Measurements from ENCODE around the gene ZNF385B. TPM values are rescaled to one million over a fixed set of nuclear protein-coding genes. Genes with fewer than 3 reads are reported as not detected.

The ZNF385B gene
- total RNA-seq, 4 donors from 2014 or later: 0.41 to 3.3 TPM; not detected in 2

- DNase-seq: no peak
- Histone ChIP-seq H3K4me1 (no peaks in the 10 kb centered on the region), H3K27ac (no peak overlapping the region), H3K4me3 (no peak overlapping the region), H3K36me3 (no peaks in the 10 kb centered on the region), H3K9me3 (no peaks in the 10 kb centered on the region), H3K27me3 (peaks cover 0 to 5% of the 10 kb centered on the region in 2 donors)
- intact Hi-C loops (cut with DNase I; ENCODE audit: low total_unique reads): no loop called here
- TF ChIP-seq CTCF (IDR thresholded peaks at IDR 0.05): no peak
- TF ChIP-seq POLR2A (IDR thresholded peaks at IDR 0.05): no peak
These were observed 1.6 kb upstream of the ZNF385B start for GRCh38 chr2:179862898-179863458.

GRCh38 chr2:179861027-179861415, 391 bp downstream of the ZNF385B start:
- Histone ChIP-seq H3K27me3 (no peaks in the 10 kb centered on the region), H3K9me3 (no peaks in the 10 kb centered on the region), H3K4me3 (peak overlapping the region; percentile 1 to 48), H3K27ac (no peak overlapping the region), H3K36me3 (no peaks in the 10 kb centered on the region), H3K4me1 (no peaks in the 10 kb centered on the region)
- intact Hi-C loops (cut with DNase I; ENCODE audit: low total_unique reads): no loop called here
- TF ChIP-seq CTCF (IDR thresholded peaks at IDR 0.05): no peak
- TF ChIP-seq POLR2A (IDR thresholded peaks at IDR 0.05): no peak
- peak in 1 of 2 donors; percentile 15 for DNase-seq

- DNase-seq: no peak
- intact Hi-C loops (cut with DNase I; ENCODE audit: low total_unique reads): no loop called here
- Histone ChIP-seq H3K9me3 (no peaks in the 10 kb centered on the region), H3K4me3 (peak overlapping the region; percentile 1 to 48), H3K4me1 (no peaks in the 10 kb centered on the region), H3K27ac (no peak overlapping the region), H3K27me3 (no peaks in the 10 kb centered on the region), H3K36me3 (no peaks in the 10 kb centered on the region)
- TF ChIP-seq CTCF (IDR thresholded peaks at IDR 0.05) (no peak), POLR2A (IDR thresholded peaks at IDR 0.05) (no peak)
These were observed 971 bp downstream of the ZNF385B start for GRCh38 chr2:179860255-179861026.

- intact Hi-C loops (cut with DNase I; ENCODE audit: low total_unique reads): no loop called here
- H3K36me3 ChIP-seq: no peaks in the 10 kb centered on the region
- no peak for DNase-seq
- no peaks in the 10 kb centered on the region for H3K9me3 ChIP-seq
- no peak overlapping the region for H3K27ac ChIP-seq
- H3K4me1 ChIP-seq: no peaks in the 10 kb centered on the region
- no peak overlapping the region for H3K4me3 ChIP-seq
- TF ChIP-seq POLR2A (IDR thresholded peaks at IDR 0.05) (no peak), CTCF (IDR thresholded peaks at IDR 0.05) (no peak)
- H3K27me3 ChIP-seq: no peaks in the 10 kb centered on the region
These were observed 1.9 kb downstream of the ZNF385B start for GRCh38 chr2:179859523-179859922.

- peaks cover 0 to 4% of the 10 kb centered on the region in 2 donors for H3K27me3 ChIP-seq
- H3K4me1 ChIP-seq: no peaks in the 10 kb centered on the region
- intact Hi-C loops (cut with DNase I; ENCODE audit: low total_unique reads): no loop called here
- no peak overlapping the region for H3K27ac ChIP-seq
- DNase-seq: no peak
- TF ChIP-seq POLR2A (IDR thresholded peaks at IDR 0.05) (no peak), CTCF (IDR thresholded peaks at IDR 0.05) (no peak)
- no peaks in the 10 kb centered on the region for H3K36me3 ChIP-seq
- no peak overlapping the region for H3K4me3 ChIP-seq
- H3K9me3 ChIP-seq: no peaks in the 10 kb centered on the region
These were observed 4.2 kb downstream of the ZNF385B start for GRCh38 chr2:179857236-179857635.

Data from uterus (tissue), 4 donors.